ENCODE results near the gene FAM107A. TPM values are rescaled to one million over a fixed set of nuclear protein-coding genes. Genes with fewer than 3 reads are reported as not detected.

FAM107A gene
- total RNA-seq, 2 experiments from 2014 or later: not detected

DNA sequence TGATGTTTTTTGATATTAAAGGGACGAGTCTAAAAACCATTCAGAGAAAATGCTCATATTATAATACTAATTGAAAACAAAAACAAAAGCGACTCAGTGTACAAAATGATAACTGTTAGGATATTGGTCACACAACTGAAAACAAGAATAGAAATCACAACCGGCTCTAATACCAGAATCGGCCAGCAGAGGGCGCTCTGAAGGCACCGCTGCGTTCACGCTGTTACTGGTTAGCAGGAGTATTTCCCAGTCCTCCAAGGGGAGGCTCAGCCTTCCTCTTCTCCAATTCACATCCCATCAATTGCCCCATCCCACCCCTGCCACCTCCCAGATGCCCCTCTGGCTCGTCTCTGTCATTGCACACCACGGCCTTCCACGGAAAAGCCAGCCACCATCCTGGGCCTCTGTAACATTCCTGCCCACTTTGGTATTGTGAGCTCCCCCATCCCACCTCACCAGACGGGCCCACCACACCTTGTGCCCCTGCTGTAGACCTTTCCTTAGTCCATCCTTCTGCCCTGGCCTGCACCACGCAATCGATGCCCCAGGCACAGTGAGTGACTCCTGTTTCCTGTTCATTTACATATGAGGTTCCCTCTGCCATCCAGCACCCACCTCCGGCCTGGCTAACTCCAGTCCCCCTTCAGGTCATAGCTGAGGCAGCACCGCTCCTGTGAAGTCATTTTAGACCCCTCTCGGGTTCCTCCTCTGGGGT is 8.5 kb downstream of the FAM107A start:
- no peak overlapping the region for H3K27ac Mint-ChIP-seq
- TF ChIP-seq, protein P1, sequence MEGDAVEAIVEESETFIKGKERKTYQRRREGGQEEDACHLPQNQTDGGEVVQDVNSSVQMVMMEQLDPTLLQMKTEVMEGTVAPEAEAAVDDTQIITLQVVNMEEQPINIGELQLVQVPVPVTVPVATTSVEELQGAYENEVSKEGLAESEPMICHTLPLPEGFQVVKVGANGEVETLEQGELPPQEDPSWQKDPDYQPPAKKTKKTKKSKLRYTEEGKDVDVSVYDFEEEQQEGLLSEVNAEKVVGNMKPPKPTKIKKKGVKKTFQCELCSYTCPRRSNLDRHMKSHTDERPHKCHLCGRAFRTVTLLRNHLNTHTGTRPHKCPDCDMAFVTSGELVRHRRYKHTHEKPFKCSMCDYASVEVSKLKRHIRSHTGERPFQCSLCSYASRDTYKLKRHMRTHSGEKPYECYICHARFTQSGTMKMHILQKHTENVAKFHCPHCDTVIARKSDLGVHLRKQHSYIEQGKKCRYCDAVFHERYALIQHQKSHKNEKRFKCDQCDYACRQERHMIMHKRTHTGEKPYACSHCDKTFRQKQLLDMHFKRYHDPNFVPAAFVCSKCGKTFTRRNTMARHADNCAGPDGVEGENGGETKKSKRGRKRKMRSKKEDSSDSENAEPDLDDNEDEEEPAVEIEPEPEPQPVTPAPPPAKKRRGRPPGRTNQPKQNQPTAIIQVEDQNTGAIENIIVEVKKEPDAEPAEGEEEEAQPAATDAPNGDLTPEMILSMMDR (IDR thresholded peaks at IDR 0.05): peak; percentile 97
- ATAC-seq (ENCODE audit: poor library complexity) (peak; percentile 54), DNase-seq (peak; percentile 39 to 78 (median 64))
- intact Hi-C loops (cut with DNase I, micrococcal nuclease): loop anchor here in 1 of 2 experiments (5.0 kb wide), 1 partner anchor 484 kb away; the partner anchor contains the start of gene CFAP20DC
- H3K36me3 ChIP-seq (ENCODE audit: insufficient read depth, low read length): no peaks in the 10 kb centered on the region
- no peak overlapping the region for H3K4me3 ChIP-seq (ENCODE audit: low read length)
- no peaks in the 10 kb centered on the region for H3K27me3 ChIP-seq (ENCODE audit: control insufficient read depth in 1 of 2, insufficient read depth in 2 of 2, low read length in 2 of 2)
- no peaks in the 10 kb centered on the region for H3K9me3 Mint-ChIP-seq
- H3K27ac ChIP-seq (ENCODE audit: low read depth in 1 of 2, low read length in 2 of 2): no peak overlapping the region
- no peak overlapping the region for H3K4me3 Mint-ChIP-seq
- no peaks in the 10 kb centered on the region for H3K36me3 Mint-ChIP-seq (ENCODE audit: low read depth)
- peaks cover 6% of the 10 kb centered on the region for H3K4me1 ChIP-seq (ENCODE audit: insufficient read depth, low read length)
- H3K9me3 ChIP-seq (ENCODE audit: control insufficient read depth in 1 of 2, insufficient read depth in 1 of 2, low read length in 2 of 2): no peaks in the 10 kb centered on the region
- POLR2A ChIA-PET: no interaction called here
- CTCF ChIA-PET: interaction anchor here (1.4 to 2.2 kb wide), 3 partner anchors 12 to 62 kb away, joined by 5 to 7 read pairs (median 7); no protein-coding TSS in a partner anchor
- H3K27me3 Mint-ChIP-seq: no peaks in the 10 kb centered on the region
- peaks cover 6% of the 10 kb centered on the region for H3K4me1 Mint-ChIP-seq (ENCODE audit: low read depth)

DNA sequence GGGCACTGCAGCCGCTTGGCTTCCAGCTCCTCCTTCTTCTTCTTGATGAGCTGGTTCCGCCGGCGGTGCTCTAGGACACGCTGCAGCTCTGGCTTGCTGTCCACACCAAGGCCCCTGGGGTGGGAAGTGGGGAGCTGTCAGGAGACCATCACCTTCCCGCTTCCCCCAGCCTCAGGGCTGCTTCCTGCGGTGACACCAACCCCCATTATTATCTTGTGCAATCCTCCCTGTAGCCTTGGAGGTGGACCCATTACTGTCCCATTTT is 10.0 kb downstream of the FAM107A start:
- H3K27ac Mint-ChIP-seq: no peak overlapping the region
- TF ChIP-seq, protein P1 (IDR thresholded peaks at IDR 0.05): no peak
- DNase-seq: no peak
- H3K36me3 Mint-ChIP-seq (ENCODE audit: low read depth): no peaks in the 10 kb centered on the region
- Histone ChIP-seq H3K36me3 (ENCODE audit: insufficient read depth, low read length) (no peaks in the 10 kb centered on the region), H3K4me3 (ENCODE audit: low read length) (no peak overlapping the region), H3K9me3 (ENCODE audit: control insufficient read depth in 1 of 2, insufficient read depth in 1 of 2, low read length in 2 of 2) (no peaks in the 10 kb centered on the region), H3K27ac (ENCODE audit: low read depth in 1 of 2, low read length in 2 of 2) (no peak overlapping the region), H3K4me1 (ENCODE audit: insufficient read depth, low read length) (peaks cover 6% of the 10 kb centered on the region), H3K27me3 (ENCODE audit: control insufficient read depth in 1 of 2, insufficient read depth in 2 of 2, low read length in 2 of 2) (no peaks in the 10 kb centered on the region)
- no peaks in the 10 kb centered on the region for H3K27me3 Mint-ChIP-seq
- H3K4me3 Mint-ChIP-seq: no peak overlapping the region
- ChIA-PET CTCF (no interaction called here), POLR2A (no interaction called here)
- H3K9me3 Mint-ChIP-seq: no peaks in the 10 kb centered on the region
- ATAC-seq (ENCODE audit: poor library complexity): no peak
- peaks cover 6% of the 10 kb centered on the region for H3K4me1 Mint-ChIP-seq (ENCODE audit: low read depth)
- intact Hi-C loops (cut with DNase I, micrococcal nuclease): loop anchor here in 1 of 2 experiments (5.0 kb wide), 1 partner anchor 485 kb away; the partner anchor contains the start of gene CFAP20DC

DNA sequence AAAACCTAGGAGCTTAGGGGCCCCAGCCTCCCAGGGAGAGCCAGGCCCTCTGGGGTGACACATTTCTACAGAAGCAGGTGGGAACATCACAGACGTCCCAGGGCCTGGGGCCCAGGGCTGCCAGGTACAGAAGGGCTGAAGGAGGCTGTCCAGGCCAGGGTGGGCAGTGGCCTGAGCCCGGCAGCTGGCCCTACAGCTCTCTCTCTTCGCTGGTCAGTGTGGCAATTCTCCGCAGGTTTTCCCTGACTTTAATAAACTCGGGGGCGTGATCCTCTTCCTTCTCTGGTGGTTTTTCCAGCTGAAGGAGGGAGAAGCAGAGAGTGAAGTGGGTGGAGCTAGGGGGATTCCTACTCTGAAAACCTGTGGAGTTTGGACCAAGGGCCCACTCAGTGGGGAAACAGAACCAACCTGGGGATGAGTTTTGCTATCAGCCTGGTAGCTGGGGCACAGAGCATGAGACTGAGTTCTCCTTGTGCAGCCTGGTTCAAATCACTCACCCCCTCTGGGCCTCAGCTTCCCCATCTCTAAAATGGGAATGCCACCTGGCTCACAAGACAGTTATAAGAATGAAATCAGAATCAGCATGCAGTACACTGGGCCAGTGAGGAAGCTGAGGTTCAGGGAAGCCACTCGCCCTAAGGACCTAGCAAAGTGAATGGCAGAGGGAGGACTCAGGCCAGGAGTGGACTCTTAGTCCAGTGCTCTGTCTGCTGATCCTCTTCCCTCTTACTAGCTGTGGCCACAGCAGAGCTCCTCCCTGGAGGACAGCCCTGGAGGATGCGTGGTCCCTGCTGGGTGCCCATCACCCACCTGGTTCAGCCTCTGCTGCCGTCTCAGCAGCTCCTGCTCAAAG is 10.6 kb downstream of the FAM107A start:
- Mint-ChIP-seq H3K36me3 (ENCODE audit: low read depth) (no peaks in the 10 kb centered on the region), H3K4me1 (ENCODE audit: low read depth) (peaks cover 6% of the 10 kb centered on the region), H3K27ac (no peak overlapping the region), H3K27me3 (no peaks in the 10 kb centered on the region), H3K9me3 (no peaks in the 10 kb centered on the region), H3K4me3 (no peak overlapping the region)
- ATAC-seq (ENCODE audit: poor library complexity) (no peak), DNase-seq (no peak)
- ChIA-PET CTCF (no interaction called here), POLR2A (no interaction called here)
- Histone ChIP-seq H3K4me3 (ENCODE audit: low read length) (no peak overlapping the region), H3K27ac (ENCODE audit: low read depth in 1 of 2, low read length in 2 of 2) (no peak overlapping the region), H3K4me1 (ENCODE audit: insufficient read depth, low read length) (peaks cover 6% of the 10 kb centered on the region), H3K36me3 (ENCODE audit: insufficient read depth, low read length) (no peaks in the 10 kb centered on the region), H3K9me3 (ENCODE audit: control insufficient read depth in 1 of 2, insufficient read depth in 1 of 2, low read length in 2 of 2) (no peaks in the 10 kb centered on the region), H3K27me3 (ENCODE audit: control insufficient read depth in 1 of 2, insufficient read depth in 2 of 2, low read length in 2 of 2) (no peaks in the 10 kb centered on the region)
- intact Hi-C loops (cut with DNase I, micrococcal nuclease): loop anchor here in 1 of 2 experiments (5.0 kb wide), 1 partner anchor 486 kb away; the partner anchor contains the start of gene CFAP20DC
- TF ChIP-seq, protein P1 (IDR thresholded peaks at IDR 0.05): no peak
